IPS-NIHi7 (cell line): ENCODE measurements around the gene BANK1.

Experiments used
- DNase-seq: peaks from one replicate; pipeline ENCODE4 v3.0.0; 2012; ENCODE audit warnings: mixed read lengths; ENCODE audit errors: extremely low spot score

The BANK1 gene

GRCh38 chr4:101823864-101824263 lies 33.3 kb downstream of the BANK1 start:
- no peak for DNase-seq

DNA sequence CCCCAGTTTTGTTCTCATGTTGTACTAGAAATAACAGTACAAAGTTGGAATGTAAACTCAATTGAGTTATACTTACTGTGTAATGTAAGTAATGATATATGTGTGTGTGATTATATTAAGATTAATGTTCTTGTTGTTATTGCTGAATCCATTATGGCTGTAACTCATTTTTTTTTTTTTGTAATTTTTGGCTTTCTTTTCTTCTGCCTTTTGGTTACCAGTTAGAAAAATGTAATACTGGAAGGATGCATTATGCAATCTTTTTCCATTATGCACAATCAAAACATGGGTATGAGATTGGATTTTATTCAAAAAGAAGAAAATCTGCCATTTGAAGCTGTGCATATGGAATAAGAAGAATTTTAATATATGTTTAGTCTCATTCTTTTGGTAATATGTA lies 34.0 kb downstream of the BANK1 start:
- DNase-seq: no peak

DNA sequence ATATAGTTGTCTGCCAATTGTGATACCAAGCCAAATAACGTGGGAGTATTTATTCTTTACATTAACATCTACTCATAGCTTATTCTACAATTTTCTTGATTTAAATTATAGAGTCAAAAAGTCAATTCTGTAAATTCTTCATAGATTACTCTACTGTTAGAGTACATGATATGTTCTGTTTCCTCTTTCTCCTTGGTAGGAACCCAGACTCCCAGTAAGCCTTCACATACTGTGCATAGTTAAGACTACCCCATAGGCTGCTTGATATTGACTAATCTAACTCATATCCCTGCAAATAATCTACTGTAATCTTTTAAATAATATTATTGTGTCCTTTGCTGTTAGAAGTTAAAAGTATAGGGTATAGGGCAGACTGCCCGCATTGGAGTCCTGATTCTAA lies 35.4 kb downstream of the BANK1 start:
- no peak for DNase-seq

- no peak for DNase-seq
Measured at GRCh38 chr4:101831816-101832215, 41.3 kb downstream of the BANK1 start.

DNA sequence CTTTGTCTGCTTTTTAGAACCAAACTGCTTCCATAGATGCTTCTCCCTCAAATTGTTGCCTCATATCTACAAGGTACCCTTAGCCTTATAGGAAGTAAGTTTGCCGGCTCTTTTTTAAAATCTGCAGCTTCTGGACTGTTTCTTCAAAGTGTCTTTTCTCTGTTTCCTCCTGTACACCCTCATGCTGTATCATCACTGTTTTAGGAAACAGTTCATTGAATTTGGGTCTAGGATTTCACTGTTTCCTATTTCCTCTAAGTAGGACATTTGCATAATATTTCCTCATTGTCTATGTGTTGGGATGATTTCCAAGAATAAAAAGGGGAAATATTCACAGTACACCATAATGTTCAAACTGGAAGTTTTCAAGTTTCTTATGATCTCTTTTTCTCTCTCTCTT lies 43.0 kb downstream of the BANK1 start:
- DNase-seq: no peak

DNA sequence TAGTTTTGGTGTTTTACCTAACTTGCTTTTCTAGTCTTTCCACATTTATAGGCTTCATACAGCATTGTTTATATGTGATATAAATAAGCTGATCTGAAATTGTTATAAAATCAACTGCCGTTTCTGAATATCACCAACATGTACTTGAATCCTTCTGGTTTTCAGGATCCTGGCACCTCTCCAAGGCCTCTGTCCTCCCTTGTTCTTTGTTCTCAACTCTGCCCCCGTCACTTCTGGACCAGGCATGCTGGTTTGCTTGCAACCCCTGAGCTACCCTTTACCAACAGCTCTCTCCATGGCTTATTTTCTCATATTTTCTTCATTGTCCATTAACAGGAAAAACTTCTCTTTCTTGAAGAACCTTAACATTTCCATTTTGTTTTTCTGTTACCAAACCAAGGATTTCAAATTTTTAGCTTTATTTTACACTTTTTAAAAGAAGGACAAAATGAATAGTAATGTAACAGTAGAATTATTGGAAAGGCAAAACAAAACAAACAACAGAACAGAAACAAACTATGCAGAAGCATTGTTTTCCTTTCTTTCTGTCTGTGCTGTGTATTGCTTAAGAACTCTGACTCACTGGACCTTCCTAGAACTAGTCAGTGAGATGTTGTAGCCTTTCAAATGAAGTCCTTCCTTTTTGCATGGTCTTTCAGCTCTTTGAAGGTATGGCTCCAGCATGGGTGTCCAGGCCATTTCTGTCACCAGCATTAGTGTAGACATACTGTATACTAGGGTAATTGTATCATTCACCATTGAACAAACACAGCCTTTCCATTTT lies 44.8 kb downstream of the BANK1 start:
- DNase-seq: no peak

DNA sequence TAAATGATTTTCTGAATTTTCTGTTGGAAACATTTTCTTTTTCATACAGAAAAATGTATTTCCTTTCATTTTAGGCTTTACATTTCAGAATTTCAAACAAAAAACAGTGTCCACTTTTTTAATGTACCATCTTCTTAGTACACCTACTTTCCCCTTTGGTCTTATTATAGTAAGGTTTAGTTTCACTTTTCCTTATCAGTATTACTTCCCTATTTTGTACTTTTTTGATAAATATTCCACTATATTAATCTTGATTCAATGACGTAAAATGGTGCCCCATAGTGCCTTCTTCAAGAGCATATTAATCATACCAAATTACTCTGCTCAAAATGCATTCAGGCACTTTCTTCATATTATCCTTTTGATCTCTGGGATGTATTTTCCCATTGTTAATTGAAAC lies 52.5 kb downstream of the BANK1 start:
- DNase-seq: no peak

- no peak for DNase-seq
Measured at GRCh38 chr4:101846550-101846949, 56.0 kb downstream of the BANK1 start.

DNA sequence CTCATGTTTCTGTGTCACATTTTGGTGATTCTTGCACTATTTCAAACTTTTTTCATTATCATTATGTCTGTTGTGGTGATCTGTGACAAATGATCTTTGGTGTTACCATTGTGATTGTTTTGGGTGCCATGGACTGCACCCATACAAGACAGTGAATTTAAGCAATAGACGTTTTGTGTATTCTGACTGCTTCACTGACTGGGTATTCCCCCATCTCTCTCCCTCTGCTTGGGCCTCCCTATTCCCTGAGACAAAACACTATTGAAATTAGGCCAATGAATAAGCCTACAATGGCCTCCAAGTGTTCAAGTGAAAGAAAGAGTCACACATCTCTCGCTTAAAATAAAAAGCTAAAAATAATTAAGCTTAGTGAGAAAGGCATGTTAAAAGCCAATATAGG lies 60.2 kb downstream of the BANK1 start:
- DNase-seq: no peak

DNA sequence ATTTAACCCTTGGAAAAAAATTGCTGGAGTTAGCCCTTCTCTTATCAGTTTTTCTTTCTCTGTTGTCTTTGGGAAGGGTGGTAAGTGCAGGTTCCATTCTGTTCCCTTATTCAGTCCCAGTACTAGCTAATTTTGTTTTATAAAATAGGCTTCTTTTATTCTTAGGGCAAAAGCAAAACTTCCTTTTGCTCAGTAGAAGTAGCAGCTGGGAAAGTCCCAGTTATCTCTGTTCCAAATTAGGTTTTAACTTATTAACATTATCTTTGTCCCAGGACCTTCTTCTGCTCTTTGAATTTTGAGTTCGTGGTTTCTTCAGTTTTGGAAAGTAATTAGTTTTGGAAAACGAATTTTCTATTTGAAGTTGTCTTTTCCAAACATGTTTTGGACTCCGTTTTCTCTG lies 61.1 kb downstream of the BANK1 start:
- no peak for DNase-seq

DNA sequence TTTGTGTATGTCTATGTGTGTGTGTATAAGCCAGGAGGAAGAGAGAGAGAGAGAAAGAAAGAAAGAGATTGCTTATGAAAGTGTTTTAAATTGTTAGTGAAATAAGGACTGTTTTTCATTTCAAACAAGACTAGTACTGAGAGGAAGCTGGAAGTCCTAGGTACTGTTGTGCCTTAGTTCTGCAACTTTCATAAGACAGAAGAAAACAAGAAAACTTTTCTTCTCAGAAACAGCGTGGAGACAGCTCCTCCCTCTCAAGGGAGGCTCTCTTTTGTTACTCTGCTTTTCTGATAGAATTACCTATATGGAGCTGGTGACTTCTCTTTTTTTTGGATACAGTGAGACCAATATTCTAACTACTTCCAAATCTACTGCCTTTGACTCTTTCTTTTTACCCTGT lies 62.5 kb downstream of the BANK1 start:
- DNase-seq: no peak

- DNase-seq: no peak
Measured at GRCh38 chr4:101853691-101854090, 63.2 kb downstream of the BANK1 start.

GRCh38 chr4:101855239-101855638 lies 64.7 kb downstream of the BANK1 start:
- DNase-seq: no peak

GRCh38 chr4:101856149-101856548 lies 65.6 kb downstream of the BANK1 start:
- DNase-seq: no peak

- DNase-seq: no peak
Measured at GRCh38 chr4:101857176-101857575, 66.6 kb downstream of the BANK1 start.

GRCh38 chr4:101858641-101859040 lies 68.1 kb downstream of the BANK1 start:
- DNase-seq: no peak

DNA sequence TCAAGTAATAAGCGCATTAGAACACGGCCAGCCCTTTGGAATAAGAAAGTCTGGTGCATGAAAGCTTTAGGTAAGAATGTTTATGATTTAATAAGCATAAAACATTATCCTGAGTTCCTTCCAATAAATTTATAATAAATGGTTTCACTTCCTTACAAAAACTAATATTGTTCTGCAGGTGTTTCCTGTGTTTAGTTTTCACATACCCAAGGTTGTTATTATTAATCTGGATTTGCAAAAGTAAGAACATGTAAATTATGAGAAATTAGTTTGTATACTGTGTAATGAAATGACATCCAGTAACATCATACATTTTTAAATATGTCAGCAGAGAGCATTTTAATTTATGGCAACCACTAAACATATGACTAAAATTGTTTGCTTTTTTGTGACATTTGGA lies 72.1 kb downstream of the BANK1 start:
- no peak for DNase-seq

GRCh38 chr4:101864660-101865059 lies 74.1 kb downstream of the BANK1 start:
- no peak for DNase-seq

DNA sequence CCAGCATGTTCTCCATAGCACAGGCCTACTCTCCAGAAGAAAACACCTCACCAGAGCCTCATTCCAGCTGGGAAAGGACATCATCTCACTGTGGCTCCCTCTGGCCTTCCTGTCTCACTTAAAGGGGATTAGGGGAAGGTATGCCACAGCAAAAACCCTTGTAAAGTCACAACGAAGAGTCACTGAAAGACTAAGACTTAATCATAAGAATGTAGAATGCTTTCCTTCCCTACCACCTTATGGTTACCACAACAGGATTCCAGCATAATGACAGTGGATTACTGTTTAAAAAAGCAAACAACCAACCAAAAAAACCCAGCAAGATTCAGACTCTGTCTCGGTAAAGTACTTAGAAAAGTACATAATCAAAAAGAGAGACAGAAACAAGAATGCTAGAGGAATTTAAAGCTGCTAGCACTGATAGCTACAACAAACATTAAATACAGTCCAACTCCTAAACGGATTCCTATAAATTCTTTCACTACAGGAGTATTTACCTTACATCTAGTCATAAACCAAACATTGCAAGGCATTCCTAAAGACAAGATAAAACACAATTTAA lies 75.1 kb downstream of the BANK1 start:
- no peak for DNase-seq

DNA sequence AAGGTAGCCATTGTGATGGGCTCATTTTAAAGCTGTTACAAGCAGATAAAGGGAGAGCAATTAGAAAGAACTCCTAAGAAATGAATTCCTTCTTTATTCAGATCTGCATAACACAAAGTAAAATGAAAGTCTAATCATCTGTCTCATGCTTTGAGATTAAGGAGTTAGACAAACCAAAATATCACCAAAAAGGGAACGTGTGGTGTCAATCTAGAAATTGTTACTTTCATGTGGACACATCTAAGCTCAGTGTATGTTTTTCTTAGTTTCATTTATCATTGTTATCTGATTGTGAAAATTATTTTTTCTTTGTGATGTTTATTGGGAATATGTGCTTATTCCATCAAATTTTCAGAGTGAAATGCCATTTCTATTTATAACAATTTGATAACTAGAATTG lies 80.3 kb downstream of the BANK1 start:
- no peak for DNase-seq

GRCh38 chr4:101871962-101872676 lies 81.6 kb downstream of the BANK1 start:
- DNase-seq: no peak

GRCh38 chr4:101885574-101885973 lies 95.0 kb downstream of the BANK1 start:
- no peak for DNase-seq

DNA sequence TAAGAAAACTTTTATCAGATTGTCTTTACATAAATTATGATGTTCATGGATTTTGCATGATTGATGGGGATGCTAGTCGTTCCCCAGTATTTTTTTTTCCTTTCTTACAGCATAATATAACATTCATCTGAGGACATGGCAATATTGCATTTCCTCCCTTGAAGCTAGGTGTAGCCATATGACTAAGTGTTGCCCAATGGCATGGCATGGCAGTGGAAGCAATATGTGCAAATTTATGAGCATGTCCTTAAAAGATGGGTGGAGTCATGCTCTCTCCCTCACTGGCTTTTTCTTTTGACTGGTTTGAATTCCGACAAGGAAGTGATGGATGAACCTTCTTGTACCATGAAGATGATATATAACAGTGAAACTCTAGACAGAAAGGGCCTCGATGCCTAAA lies 96.3 kb downstream of the BANK1 start:
- no peak for DNase-seq
